Smooth muscle cell of the brain vasculature (primary cell): Measurements from ENCODE around the gene PRPF8.

ENCODE experiments used
- DNase-seq: peaks from one replicate; pipeline ENCODE4 v3.0.0-alpha.2; 2012; ENCODE audit warnings: low read depth, low spot score

PRPF8 gene

DNA sequence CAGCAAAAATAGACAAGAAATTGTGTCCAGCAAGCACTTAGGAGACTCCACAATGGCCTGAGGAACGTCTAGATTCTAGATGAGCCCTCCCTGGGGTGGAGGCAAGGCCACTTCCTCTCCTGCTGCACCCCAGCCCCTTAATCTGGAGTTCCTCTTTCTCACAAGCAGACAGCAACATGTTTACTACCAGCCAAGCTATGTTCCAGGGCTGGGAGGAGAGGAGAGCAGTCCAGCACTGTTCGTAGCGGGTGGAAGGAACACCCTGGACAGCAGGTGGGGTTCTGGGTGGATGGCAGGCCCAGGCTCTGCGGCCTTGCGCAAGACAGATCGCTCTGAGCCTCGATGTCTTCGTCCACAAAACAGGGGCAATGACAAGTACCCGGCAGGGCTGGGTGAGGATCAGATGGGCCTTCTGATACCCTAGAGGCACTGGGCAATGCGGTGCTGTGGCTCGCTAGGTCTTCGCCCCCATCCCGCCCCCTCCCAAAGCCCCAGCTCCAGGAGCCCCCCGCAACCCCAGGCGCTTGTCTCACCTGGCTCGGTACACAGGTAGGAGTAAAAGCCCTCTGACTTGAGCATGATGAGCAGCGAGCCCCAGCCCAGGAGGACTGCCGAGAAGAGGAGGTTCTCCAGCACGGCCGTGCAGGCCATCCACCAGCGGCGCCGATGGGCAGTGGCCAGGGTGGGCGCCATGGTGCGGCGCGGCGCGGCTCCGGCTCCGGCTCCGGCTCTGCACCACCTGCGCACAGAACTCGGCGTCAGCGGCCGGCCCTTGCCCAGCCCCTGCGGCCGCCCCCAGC lies 57.3 kb downstream of the PRPF8 start:
- DNase-seq: no peak

- no peak for DNase-seq
Observed at GRCh38 chr17:1626333-1626732, 58.3 kb downstream of the PRPF8 start.

DNA sequence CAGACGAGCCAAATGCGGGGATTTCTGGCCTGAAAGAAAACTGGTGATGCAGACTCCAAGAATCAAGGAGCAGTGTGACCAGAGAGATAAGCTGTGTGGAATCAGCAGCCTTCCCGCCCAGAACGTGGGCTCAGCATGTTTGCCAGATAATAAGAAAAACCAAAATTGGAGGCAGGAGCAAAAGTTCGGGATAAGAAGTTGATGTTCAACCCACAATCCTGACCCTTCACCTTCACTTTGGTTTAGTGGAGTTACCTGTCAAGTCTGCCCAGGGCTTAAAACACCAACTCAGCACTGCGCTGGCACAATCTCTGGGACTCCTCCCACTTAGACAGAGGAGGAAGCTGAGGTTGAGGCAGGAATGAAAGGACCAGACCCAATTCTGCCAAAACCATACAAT lies 59.1 kb downstream of the PRPF8 start:
- no peak for DNase-seq

DNA sequence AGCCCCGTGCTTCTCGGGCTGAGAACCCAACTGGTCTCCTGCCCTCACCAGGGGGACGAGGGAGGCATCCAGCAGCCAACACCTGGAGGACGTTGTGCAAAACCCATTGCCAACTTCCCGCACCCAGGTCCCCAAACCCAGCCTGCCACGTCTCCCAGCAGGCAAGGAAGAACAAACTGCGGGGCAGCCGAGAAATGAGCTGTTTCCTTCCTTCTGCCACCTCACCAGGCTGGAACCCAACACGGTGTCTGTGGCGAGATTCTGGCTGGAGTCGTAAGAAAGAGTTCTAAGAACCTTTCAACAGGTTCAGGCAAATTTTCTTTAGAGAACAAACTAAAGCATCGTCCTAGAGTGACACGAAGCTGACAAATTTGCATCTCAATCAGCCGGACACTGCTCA lies 59.6 kb downstream of the PRPF8 start:
- no peak for DNase-seq

- no peak for DNase-seq
Observed at GRCh38 chr17:1624650-1625049, 60.0 kb downstream of the PRPF8 start.

- no peak for DNase-seq
Observed at GRCh38 chr17:1623057-1623630, 61.5 kb downstream of the PRPF8 start.

GRCh38 chr17:1621273-1621954 lies 63.3 kb downstream of the PRPF8 start:
- no peak for DNase-seq

GRCh38 chr17:1620486-1620885 lies 64.2 kb downstream of the PRPF8 start:
- no peak for DNase-seq

DNA sequence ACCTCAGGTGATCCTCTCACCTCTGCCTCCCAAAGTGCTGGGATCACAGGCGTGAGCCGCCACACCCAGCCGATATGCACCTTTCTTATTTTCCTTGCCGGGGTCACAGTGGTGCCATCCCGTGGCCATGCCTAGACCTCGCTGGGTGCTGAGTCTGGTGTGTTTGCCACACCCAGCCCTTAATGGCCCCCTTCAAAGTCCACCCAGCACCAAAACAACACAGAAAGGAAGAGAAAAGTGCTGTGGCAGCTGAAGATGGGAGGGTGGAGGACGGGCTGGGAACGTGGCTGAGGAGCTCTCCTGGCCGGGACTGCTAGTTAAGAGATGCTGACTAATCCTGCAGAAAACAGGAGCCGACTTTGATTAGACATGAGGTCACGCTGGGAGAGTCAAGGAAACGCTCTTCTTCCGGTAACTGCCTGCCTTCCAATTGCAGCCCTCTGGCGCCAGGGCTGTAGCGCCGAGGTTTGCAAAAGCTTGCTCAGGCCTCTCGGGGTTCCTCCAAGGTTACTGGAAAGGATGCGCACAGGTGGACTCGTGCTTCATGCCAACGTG lies 67.0 kb downstream of the PRPF8 start:
- no peak for DNase-seq

DNA sequence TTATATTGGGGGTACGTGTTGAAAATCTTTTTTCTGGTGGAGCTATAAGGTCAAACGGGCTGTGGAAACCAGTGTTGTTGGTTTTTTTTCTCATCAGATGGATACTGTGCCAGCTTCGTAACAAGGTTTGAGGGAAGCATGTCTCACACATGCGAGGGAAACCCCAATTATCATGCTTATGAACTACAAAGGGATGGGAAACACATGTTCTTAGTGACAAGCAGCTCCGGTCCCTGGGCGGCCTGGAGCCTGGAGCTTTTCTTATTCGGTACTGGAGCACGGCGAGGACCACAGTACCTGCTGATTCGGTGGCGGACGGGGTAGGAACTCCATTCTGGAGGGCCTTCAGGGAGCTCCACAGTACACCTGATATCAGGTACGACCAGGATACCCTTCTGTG lies 68.6 kb downstream of the PRPF8 start:
- DNase-seq: no peak

DNA sequence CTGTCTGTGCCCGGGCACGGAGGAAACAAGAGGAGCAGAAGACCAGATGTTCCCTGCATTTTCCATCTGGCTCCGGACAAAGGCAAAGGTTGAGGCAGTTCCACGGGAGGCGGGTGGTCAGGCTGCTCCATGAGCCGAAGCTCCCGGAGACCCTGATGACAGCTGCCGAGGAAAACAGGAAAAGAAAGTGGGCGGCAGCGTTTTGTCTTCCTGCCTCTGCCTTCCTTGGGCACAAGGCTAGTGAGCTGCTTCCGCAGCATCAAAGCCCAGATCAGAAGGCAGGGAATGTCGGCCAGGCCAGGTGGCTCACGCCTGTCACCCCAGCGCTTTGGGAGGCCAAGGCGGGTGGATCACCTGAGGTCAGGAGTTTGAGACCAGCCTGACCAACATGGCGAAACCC lies 72.3 kb downstream of the PRPF8 start:
- no peak for DNase-seq

DNA sequence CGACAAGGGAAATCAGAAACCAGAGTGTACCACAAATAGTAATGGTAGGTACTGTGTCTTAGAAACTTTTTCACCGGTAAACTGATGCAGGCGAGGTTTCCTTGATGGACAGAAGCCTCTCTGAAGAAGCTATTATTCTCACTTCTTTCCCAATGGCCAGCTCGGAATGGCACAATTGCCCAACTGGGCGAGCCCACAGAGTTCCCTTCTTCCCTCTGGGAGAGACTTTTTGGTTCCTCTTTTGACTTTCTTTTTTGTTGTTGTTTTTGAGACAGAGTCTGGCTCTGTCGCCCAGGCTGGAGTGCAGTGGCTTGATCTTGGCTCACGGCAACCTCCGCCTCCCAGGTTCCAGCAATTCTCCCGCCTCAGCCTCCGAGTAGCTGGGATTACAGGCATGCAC lies 73.0 kb downstream of the PRPF8 start:
- DNase-seq: no peak

DNA sequence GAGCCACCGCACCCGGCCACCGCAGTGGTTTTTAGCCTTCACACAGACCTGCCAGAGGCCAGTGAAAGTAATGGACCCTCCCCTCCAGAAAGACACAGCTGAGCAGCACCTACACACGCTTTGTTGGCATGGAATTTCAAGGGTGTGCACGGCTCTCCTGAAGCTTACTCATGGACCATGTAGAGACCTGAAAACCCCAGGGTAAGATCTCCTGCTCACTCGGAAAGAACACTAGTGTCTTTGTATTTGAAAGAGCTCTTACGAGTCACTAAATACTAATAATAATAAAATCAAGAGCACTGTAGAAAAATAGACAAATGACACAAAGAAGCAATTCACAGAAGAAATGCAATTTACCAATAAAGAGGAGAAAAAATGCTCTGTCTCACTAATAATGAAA lies 76.0 kb downstream of the PRPF8 start:
- DNase-seq: no peak

DNA sequence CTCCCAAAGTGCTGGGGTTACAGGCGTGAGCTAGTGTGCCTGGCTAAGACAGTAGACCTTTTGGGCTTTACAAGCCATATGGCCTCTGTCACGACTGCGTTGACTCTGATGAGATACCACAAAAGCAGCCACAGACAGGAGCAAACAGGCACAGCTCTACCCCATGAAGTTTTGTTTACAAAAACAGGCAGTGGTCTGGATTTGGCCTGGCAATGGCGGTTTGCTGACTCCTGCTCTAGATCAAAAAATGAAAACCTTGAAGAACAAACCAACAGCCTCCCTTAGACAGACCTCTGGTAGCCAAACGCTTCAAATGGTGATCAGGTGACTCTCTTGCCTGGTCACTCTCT lies 76.7 kb downstream of the PRPF8 start:
- DNase-seq: no peak

DNA sequence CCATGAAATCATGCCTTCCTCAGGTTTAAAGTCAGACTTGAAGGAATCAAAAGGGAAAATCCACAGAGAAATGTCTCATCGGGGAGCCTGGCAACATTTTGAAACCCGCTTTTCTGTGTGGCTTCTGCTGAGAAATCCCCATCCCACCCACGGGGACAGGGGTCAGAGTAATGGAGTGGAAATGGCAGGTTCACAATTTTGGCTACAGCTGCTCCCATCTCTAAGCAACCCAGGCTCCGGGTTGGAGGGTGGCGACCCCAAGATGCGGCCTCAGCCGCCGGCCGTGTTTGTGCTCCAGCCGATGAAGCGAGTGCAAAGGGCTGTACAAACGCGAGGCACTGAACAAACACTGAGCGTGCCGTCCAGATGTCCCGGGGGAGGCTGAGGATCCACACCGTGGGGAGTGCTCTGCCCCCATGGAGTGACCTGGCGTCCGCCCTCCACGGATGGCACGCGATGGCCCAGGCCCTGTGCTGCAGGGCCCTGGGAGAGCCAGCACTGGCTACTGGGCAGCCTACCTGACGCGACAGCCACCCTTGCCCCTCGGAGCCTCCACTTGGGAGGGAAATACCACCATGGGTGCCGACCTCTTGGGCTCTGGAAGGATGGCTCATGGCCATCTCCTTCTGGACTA lies 78.2 kb downstream of the PRPF8 start:
- DNase-seq: no peak

GRCh38 chr17:1605681-1606351 lies 78.9 kb downstream of the PRPF8 start:
- no peak for DNase-seq

DNA sequence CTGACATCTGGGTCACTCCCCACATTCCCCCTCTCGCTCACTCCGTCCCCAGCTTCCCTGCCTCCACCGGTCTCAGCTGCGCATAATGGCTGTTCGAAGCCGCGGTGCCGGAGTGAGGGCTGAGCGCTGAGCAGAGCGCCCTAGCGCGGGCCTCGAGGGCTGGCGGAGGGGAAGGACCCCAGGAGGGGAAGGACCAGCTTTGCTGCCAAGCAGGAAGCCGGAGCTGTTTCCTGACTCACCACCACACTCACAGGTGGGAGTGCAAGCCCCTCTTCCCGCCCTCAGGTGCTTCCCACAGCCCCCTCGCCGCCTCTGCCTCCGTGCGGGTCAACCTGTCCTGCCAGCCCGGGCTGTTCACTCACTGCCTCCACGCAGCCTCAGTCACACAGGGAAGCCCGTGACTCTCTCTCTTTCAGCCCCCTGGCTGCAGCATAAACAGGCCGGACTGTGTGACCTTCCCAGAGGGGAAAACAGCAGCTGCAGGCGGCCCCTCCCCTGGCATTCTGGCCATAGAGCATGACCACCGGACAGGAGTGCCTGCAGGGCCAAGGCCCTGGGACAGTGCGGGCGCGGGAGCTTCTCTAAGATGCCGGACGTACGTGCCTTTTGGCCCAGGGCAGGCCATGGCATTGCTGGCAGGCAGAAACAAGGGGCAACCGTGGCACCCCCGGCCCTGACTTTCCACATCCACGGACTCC lies 79.7 kb downstream of the PRPF8 start:
- DNase-seq: no peak

- DNase-seq: no peak
Observed at GRCh38 chr17:1601571-1601970, 83.1 kb downstream of the PRPF8 start.
